Measurements from ENCODE around the gene TBPL2. TPM values are rescaled to one million over a fixed set of nuclear protein-coding genes. Genes with fewer than 3 reads are reported as not detected.

The TBPL2 gene
- total and polyA plus RNA-seq, 2 of the 13 experiments (the other 11 are each of a cell fraction or from before 2014, with no cell fraction given), result not detected

GRCh38 chr14:55372423-55372822 is 68.0 kb downstream of the TBPL2 start (continued):
- TF ChIP-seq GPBP1L1 (CRISPR knock-in tag; IDR thresholded peaks at IDR 0.05), result no peak
- TF ChIP-seq AHR (CRISPR knock-in tag; IDR thresholded peaks at IDR 0.05), result no peak

- 87% methylated on average over 11 of the region's 11 CpGs for WGBS (ENCODE audit: low lambda C conversion rate)
Observed at GRCh38 chr14:55370883-55371455, 69.4 kb downstream of the TBPL2 start.

More at GRCh38 chr14:55370883-55371455, 69.4 kb downstream of the TBPL2 start:
- Histone ChIP-seq H3K79me2 (ENCODE audit: insufficient read depth, low read length) (no peaks in the 10 kb centered on the region), H3K9me3 (ENCODE audit: low read length) (no peaks in the 10 kb centered on the region), H3K9ac (ENCODE audit: insufficient read depth, low read depth, low read length) (no peak overlapping the region), H3K27ac (ENCODE audit: extremely low read length, insufficient read depth, low read length) (no peak overlapping the region), H3K4me1 (ENCODE audit: insufficient read depth, low read length) (no peaks in the 10 kb centered on the region), H3K36me3 (replicated peaks in 1 of 2; ENCODE audit: control insufficient read depth in 1 of 2, insufficient read depth in 2 of 2, low read length in 2 of 2) (peaks cover 5 to 16% of the 10 kb centered on the region in 2 experiments; a peak in 4 of 5 replicates), H2AFZ (ENCODE audit: low read length) (no peak overlapping the region), H3K27me3 (ENCODE audit: control insufficient read depth in 1 of 2, insufficient read depth in 2 of 2, low read length in 2 of 2) (no peaks in the 10 kb centered on the region), H4K20me1 (ENCODE audit: insufficient read depth, low read length) (no peaks in the 10 kb centered on the region), H3K4me3 (replicated peaks in 1 of 3; ENCODE audit: insufficient read depth in 1 of 3, low read depth in 2 of 3, low read length in 3 of 3) (no peak overlapping the region), H3K4me2 (ENCODE audit: low read depth, low read length) (no peak overlapping the region)
- ATAC-seq, result no peak
- BruUV-seq (replicated peaks), result no TSS peak
- FAIRE-seq, result no peak
- no peak for DNase-seq (ENCODE audit: low spot score)
- CTCF ChIA-PET (ENCODE audit: low intra/inter-chr PET ratio, low total read pairs), result no interaction called here
- TF ChIP-seq ZNF792 (CRISPR knock-in tag; IDR thresholded peaks at IDR 0.05) (no peak), ZSCAN29 (CRISPR knock-in tag; conservative IDR thresholded peaks at IDR 0.05) (no peak), SP2 (CRISPR knock-in tag; IDR thresholded peaks at IDR 0.05) (no peak), PATZ1 (CRISPR knock-in tag; IDR thresholded peaks at IDR 0.05) (no peak)
- in situ Hi-C loops (cut with HindIII; ENCODE audit: extremely low pct_ligation_motif_present, low pct_unique_long_range_greater_than_20kb), result no loop called here
- intact Hi-C loops (cut with micrococcal nuclease; ENCODE audit: unreplicated experiment), result no loop called here
- POLR2A ChIA-PET, result no interaction called here

Data from HepG2 (cell line).